ENCODE results near the gene GOT1.

Gene GOT1

DNA sequence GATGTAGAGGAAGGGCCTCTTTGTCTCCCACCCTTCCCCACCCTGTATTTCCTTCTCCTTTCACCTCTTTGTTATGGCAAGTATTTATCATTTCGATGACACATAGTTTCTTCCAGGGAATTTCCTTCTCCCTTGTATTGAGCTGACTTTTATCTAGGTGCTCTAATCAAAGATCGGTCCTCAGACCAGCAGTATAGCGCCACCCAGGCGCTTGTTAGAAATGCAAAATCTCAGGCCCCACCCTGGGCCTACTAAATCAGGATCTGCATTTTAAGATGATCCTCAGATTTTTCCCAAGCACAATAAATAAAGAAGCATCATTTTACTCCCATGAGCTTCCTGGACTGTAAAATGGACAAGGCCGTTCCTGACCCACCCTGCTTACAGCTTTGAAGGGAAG is 12.0 kb upstream of the GOT1 start:
- TF ChIP-seq ELF4 (IDR thresholded peaks at IDR 0.05) (no peak), TARDBP (IDR thresholded peaks at IDR 0.05) (no peak), CTBP1 (IDR thresholded peaks at IDR 0.05; ENCODE audit: borderline replicate concordance) (no peak), FOXM1 (IDR thresholded peaks at IDR 0.05; ENCODE audit: borderline replicate concordance) (no peak), ZNF384 (IDR thresholded peaks at IDR 0.05) (no peak)
- TF ChIP-seq, protein P1, sequence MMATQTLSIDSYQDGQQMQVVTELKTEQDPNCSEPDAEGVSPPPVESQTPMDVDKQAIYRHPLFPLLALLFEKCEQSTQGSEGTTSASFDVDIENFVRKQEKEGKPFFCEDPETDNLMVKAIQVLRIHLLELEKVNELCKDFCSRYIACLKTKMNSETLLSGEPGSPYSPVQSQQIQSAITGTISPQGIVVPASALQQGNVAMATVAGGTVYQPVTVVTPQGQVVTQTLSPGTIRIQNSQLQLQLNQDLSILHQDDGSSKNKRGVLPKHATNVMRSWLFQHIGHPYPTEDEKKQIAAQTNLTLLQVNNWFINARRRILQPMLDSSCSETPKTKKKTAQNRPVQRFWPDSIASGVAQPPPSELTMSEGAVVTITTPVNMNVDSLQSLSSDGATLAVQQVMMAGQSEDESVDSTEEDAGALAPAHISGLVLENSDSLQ (IDR thresholded peaks at IDR 0.05) = no peak
- CTCF ChIA-PET = interaction anchor here (0.9 kb wide), 1 partner anchor 24 kb away, joined by 3 read pairs; no protein-coding TSS in a partner anchor
- DNase-seq (ENCODE audit: extremely low spot score) = no peak
- POLR2A ChIA-PET = interaction anchor here (1.7 kb wide), 1 partner anchor 12 kb away, joined by 9 read pairs; the partner anchor contains the start of gene GOT1

GRCh38 chr10:99438890-99439289 is 8.5 kb upstream of the GOT1 start:
- ChIA-PET POLR2A (interaction anchor here (1.6 kb wide), 1 partner anchor 8 kb away, joined by 9 read pairs; the partner anchor contains the start of gene GOT1), CTCF (interaction anchor here (0.6 kb wide), 2 partner anchors 1065 to 1753 kb away, joined by 3 read pairs; no protein-coding TSS in a partner anchor)
- TF ChIP-seq HDGF (IDR thresholded peaks at IDR 0.05; ENCODE audit: borderline replicate concordance) (no peak), ELF4 (IDR thresholded peaks at IDR 0.05) (no peak), SUZ12 (IDR thresholded peaks at IDR 0.05) (no peak), L3MBTL2 (conservative IDR thresholded peaks at IDR 0.05) (no peak), CTBP1 (IDR thresholded peaks at IDR 0.05; ENCODE audit: borderline replicate concordance) (no peak), FOXM1 (IDR thresholded peaks at IDR 0.05; ENCODE audit: borderline replicate concordance) (no peak), LEF1 (IDR thresholded peaks at IDR 0.05; ENCODE audit: borderline replicate concordance) (no peak), NFRKB (IDR thresholded peaks at IDR 0.05) (no peak), SP1 (IDR thresholded peaks at IDR 0.05) (no peak), ZNF384 (IDR thresholded peaks at IDR 0.05) (no peak), BHLHE40 (IDR thresholded peaks at IDR 0.05; ENCODE audit: borderline replicate concordance) (no peak), FOXK2 (IDR thresholded peaks at IDR 0.05) (no peak)
- TF ChIP-seq, protein P1 (IDR thresholded peaks at IDR 0.05) = no peak
- DNase-seq (ENCODE audit: extremely low spot score) = no peak

DNA sequence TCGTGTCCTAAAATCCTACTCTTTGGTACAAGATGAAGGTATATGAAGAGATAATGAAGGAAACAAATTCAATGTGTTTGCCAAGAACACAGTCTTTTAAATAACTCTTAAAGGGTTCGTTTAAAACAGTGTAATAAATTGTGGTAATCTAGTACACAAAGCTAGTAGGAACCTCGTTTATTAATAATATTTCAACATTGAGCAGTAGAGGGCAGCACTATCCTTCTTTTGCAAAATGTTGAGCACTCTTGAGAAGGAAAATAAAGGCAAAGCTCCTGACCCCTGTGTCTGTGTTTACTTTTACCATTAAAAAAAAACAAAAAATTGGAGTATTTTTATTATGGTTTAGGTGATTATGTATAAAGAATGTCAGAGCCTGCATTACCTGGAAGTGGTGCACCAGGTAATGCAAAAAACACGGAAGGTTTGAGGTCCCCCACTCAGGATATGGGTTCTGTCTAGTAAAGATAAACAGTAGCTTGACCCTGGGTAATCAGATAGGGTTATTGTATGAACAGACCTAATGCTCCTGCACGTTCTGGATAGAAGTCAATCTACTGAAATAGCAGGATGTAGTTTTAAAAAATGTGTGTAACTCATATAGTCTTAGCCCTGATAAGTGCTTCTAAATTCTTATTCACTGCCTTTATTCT is 5.7 kb upstream of the GOT1 start:
- TF ChIP-seq FOXM1 (IDR thresholded peaks at IDR 0.05; ENCODE audit: borderline replicate concordance) = no peak
- TF ChIP-seq, protein P1 (IDR thresholded peaks at IDR 0.05) = no peak
- TF ChIP-seq TARDBP (IDR thresholded peaks at IDR 0.05) = no peak
- POLR2A ChIA-PET = interaction anchor here (0.7 to 1.5 kb wide), 5 partner anchors 11 to 185 kb away, joined by 3 to 5 read pairs (median 3); no protein-coding TSS in a partner anchor
- CTCF ChIA-PET = interaction anchor here (0.6 to 2.6 kb wide), 25 partner anchors 8 to 519 kb away, joined by 3 to 19 read pairs (median 4); partner anchors contain the start of gene SLC25A28
- DNase-seq (ENCODE audit: extremely low spot score) = no peak

DNA sequence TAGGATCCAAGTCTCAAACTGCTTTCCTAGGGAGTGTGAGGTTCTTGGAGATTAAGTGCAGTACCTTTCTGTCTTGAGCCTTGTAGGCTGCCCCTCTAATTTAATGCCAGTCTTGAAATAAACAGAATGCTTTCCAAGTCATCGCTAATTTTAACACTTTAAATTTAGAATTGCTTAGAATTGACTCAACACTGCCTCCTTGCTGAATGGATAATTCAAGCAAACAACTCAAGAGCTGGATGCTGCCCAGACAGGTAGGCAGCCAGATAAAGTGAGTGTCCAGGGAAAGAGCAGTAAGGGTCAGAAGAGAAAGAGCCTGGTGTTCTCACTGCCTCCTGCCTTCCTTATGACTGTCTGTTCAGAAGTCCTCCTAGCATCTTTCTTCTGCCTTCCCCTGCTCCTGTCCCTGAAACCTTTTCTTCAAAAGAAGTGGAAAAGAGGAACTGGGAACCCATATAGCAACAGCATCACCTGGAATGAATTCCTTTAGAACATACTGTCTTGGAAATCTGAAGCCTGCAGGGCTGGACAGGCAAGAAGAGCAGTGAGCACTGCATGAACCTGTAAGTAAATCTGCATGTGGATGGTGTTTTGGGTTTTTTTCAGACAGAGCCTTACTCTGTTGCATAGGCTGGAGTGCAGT is 3.1 kb upstream of the GOT1 start:
- POLR2A ChIA-PET = interaction anchor here (1.4 kb wide), 1 partner anchor 114 kb away, joined by 3 read pairs; no protein-coding TSS in a partner anchor
- DNase-seq (ENCODE audit: extremely low spot score) = no peak
- CTCF ChIA-PET = interaction anchor here (0.6 kb wide), 1 partner anchor 85 kb away, joined by 3 read pairs; no protein-coding TSS in a partner anchor
- TF ChIP-seq BHLHE40 (IDR thresholded peaks at IDR 0.05; ENCODE audit: borderline replicate concordance) (no peak), TARDBP (IDR thresholded peaks at IDR 0.05) (no peak), HDGF (IDR thresholded peaks at IDR 0.05; ENCODE audit: borderline replicate concordance) (no peak), FOXM1 (IDR thresholded peaks at IDR 0.05; ENCODE audit: borderline replicate concordance) (no peak), CTBP1 (IDR thresholded peaks at IDR 0.05; ENCODE audit: borderline replicate concordance) (no peak), SP1 (IDR thresholded peaks at IDR 0.05) (no peak), FOXA1 (IDR thresholded peaks at IDR 0.05) (no peak), SUZ12 (IDR thresholded peaks at IDR 0.05) (no peak), NFRKB (IDR thresholded peaks at IDR 0.05) (no peak)
- TF ChIP-seq, protein P1 (IDR thresholded peaks at IDR 0.05) = no peak

DNA sequence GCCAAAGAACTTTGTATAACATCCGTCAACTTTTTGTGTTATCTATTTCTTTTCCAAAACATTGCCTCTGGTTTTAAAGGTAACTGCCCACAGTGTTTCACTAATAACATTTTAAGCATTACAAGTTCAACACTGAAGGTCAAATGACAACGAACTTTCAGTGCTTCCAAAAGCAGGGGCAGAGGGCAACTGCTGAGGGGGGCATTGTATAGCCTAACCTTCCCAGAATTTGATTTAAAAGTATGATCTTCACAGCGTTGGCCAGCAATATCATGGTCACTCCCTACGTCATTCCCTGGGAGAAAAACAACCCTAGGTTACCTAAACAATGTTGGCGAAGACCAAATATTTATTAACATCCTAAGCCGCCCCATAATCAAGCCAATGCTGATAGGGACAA is 2.5 kb upstream of the GOT1 start:
- TF ChIP-seq BHLHE40 (IDR thresholded peaks at IDR 0.05; ENCODE audit: borderline replicate concordance) (no peak), LEF1 (IDR thresholded peaks at IDR 0.05; ENCODE audit: borderline replicate concordance) (no peak), SP1 (IDR thresholded peaks at IDR 0.05) (no peak), L3MBTL2 (conservative IDR thresholded peaks at IDR 0.05) (no peak), ARNT (IDR thresholded peaks at IDR 0.05) (no peak), ZNF384 (IDR thresholded peaks at IDR 0.05) (no peak), TARDBP (IDR thresholded peaks at IDR 0.05) (no peak)
- POLR2A ChIA-PET = interaction anchor here (0.6 to 1.4 kb wide), 2 partner anchors 99 to 115 kb away, joined by 3 read pairs; no protein-coding TSS in a partner anchor
- CTCF ChIA-PET = no interaction called here
- DNase-seq (ENCODE audit: extremely low spot score) = no peak
